ENCODE results near the gene WDTC1.
"Not testable (repeated sequence)": the region's sequence is repeated elsewhere in the genome, so short reads cannot be mapped to it uniquely, and the experiment has no call there.

The WDTC1 gene

DNA sequence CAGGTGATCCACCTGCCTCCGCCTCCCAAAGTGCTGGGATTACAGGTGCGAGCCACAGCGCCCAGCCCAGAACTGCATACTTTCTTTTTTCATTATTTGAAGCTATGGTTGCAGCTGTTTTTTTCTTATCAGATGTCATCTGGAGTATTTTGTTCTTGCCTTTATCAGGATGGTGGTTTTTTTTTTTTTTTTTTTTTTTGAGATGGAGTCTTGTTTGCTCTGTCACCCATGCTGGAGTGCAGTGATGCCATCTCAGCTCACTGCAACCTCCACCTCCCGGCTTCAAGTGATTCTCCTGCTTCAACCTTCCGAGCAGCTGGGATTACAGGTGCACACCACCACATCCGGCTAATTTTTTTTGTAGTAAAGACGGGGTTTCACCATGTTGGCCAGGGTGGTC, 51.4 kb downstream of the WDTC1 start:
- DNase-seq (ENCODE audit: low read depth, low spot score); H3K27me3 ChIP-seq (ENCODE audit: control insufficient read depth, insufficient read depth, low read length); H3K36me3 ChIP-seq (ENCODE audit: control insufficient read depth, insufficient read depth, low read length); H3K9me3 ChIP-seq (ENCODE audit: control insufficient read depth, insufficient read depth, low read length); H3K27ac ChIP-seq (ENCODE audit: low read length); H3K4me1 ChIP-seq (ENCODE audit: control insufficient read depth, insufficient read depth, low read length); H3K4me3 ChIP-seq (ENCODE audit: low read length): not testable (repeated sequence)
- no CpG with 5 or more reads among the region's 7 CpGs for WGBS (ENCODE audit: insufficient coverage, insufficient read length)

DNA sequence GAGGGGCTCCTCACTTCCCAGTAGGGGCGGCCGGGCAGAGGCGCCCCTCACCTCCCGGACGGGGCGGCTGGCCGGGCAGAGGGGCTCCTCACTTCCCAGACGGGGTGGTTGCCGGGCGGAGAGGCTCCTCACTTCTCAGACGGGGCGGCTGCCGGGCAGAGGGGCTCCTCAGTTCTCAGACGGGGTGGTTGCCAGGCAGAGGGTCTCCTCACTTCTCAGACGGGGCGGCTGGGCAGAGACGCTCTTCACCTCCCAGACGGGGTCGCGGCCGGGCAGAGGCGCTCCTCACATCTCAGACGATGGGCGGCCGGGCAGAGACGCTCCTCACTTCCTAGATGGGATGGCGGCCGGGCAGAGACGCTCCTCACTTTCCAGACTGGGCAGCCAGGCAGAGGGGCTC, 54.7 kb downstream of the WDTC1 start:
- H3K27me3 ChIP-seq (ENCODE audit: control insufficient read depth, insufficient read depth, low read length); H3K9me3 ChIP-seq (ENCODE audit: control insufficient read depth, insufficient read depth, low read length); DNase-seq (ENCODE audit: low read depth, low spot score); H3K4me3 ChIP-seq (ENCODE audit: low read length); H3K27ac ChIP-seq (ENCODE audit: low read length); H3K36me3 ChIP-seq (ENCODE audit: control insufficient read depth, insufficient read depth, low read length); H3K4me1 ChIP-seq (ENCODE audit: control insufficient read depth, insufficient read depth, low read length): not testable (repeated sequence)
- WGBS (ENCODE audit: insufficient coverage, insufficient read length), result no CpG with 5 or more reads among the region's 29 CpGs

GRCh38 chr1:27290581-27290980, 56.1 kb downstream of the WDTC1 start:
- Histone ChIP-seq H3K4me3 (ENCODE audit: low read length) (no peak overlapping the region), H3K27me3 (ENCODE audit: control insufficient read depth, insufficient read depth, low read length) (no peaks in the 10 kb centered on the region), H3K9me3 (ENCODE audit: control insufficient read depth, insufficient read depth, low read length) (no peaks in the 10 kb centered on the region), H3K36me3 (ENCODE audit: control insufficient read depth, insufficient read depth, low read length) (peaks cover 7% of the 10 kb centered on the region; the same call in 1 of the 2 replicates), H3K4me1 (ENCODE audit: control insufficient read depth, insufficient read depth, low read length) (no peaks in the 10 kb centered on the region), H3K27ac (ENCODE audit: low read length) (no peak overlapping the region)
- no CpG with 5 or more reads among the region's 3 CpGs for WGBS (ENCODE audit: insufficient coverage, insufficient read length)
- no peak for DNase-seq (ENCODE audit: low read depth, low spot score)

- no peak overlapping the region for H3K27ac ChIP-seq (ENCODE audit: low read length)
- no peaks in the 10 kb centered on the region for H3K4me1 ChIP-seq (ENCODE audit: control insufficient read depth, insufficient read depth, low read length)
- H3K4me3 ChIP-seq (ENCODE audit: low read length), result no peak overlapping the region
- H3K9me3 ChIP-seq (ENCODE audit: control insufficient read depth, insufficient read depth, low read length), result no peaks in the 10 kb centered on the region
- H3K27me3 ChIP-seq (ENCODE audit: control insufficient read depth, insufficient read depth, low read length), result no peaks in the 10 kb centered on the region
- peaks cover 7% of the 10 kb centered on the region; the same call in 1 of the 2 replicates for H3K36me3 ChIP-seq (ENCODE audit: control insufficient read depth, insufficient read depth, low read length)
- WGBS (ENCODE audit: insufficient coverage, insufficient read length), result no CpG with 5 or more reads among the region's 5 CpGs
- DNase-seq (ENCODE audit: low read depth, low spot score), result no peak
Observed at GRCh38 chr1:27292106-27292505, 57.7 kb downstream of the WDTC1 start.

DNA sequence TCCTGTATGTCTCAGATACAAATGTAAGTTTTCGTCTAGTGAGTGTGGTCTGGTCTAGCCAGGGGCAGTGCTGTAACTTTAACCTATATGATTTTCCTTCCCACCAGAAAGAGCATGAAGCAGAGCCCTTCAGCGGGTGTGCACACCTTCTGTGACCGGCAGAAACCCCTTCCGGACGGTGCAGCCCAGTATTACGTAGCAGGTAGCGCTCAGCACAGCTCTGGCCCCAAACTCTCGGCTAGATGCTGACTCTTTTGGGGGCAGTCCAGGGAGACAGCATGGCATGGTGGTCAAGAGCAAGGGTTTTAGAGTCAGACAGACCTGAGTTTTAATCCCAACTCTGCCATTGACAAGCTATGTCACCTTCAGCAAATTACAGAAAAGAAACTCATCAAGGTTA, 59.5 kb downstream of the WDTC1 start:
- Histone ChIP-seq H3K4me1 (ENCODE audit: control insufficient read depth, insufficient read depth, low read length) (no peaks in the 10 kb centered on the region; the same call in 1 of the 2 replicates), H3K4me3 (ENCODE audit: low read length) (no peak overlapping the region), H3K36me3 (ENCODE audit: control insufficient read depth, insufficient read depth, low read length) (no peaks in the 10 kb centered on the region), H3K27me3 (ENCODE audit: control insufficient read depth, insufficient read depth, low read length) (no peaks in the 10 kb centered on the region), H3K27ac (ENCODE audit: low read length) (no peak overlapping the region), H3K9me3 (ENCODE audit: control insufficient read depth, insufficient read depth, low read length) (no peaks in the 10 kb centered on the region)
- WGBS (ENCODE audit: insufficient coverage, insufficient read length), result no CpG with 5 or more reads among the region's 8 CpGs
- DNase-seq (ENCODE audit: low read depth, low spot score), result no peak

- H3K27ac ChIP-seq (ENCODE audit: low read length), result no peak overlapping the region
- no peaks in the 10 kb centered on the region for H3K36me3 ChIP-seq (ENCODE audit: control insufficient read depth, insufficient read depth, low read length)
- H3K9me3 ChIP-seq (ENCODE audit: control insufficient read depth, insufficient read depth, low read length), result no peaks in the 10 kb centered on the region
- peaks cover 1% of the 10 kb centered on the region for H3K4me1 ChIP-seq (ENCODE audit: control insufficient read depth, insufficient read depth, low read length)
- no CpG with 5 or more reads among the region's 10 CpGs for WGBS (ENCODE audit: insufficient coverage, insufficient read length)
- no peak overlapping the region for H3K4me3 ChIP-seq (ENCODE audit: low read length)
- no peaks in the 10 kb centered on the region for H3K27me3 ChIP-seq (ENCODE audit: control insufficient read depth, insufficient read depth, low read length)
- no peak for DNase-seq (ENCODE audit: low read depth, low spot score)
Observed at GRCh38 chr1:27296773-27297291, 62.4 kb downstream of the WDTC1 start.

- no peak overlapping the region for H3K27ac ChIP-seq (ENCODE audit: low read length)
- no peak overlapping the region for H3K4me3 ChIP-seq (ENCODE audit: low read length)
- no peaks in the 10 kb centered on the region for H3K36me3 ChIP-seq (ENCODE audit: control insufficient read depth, insufficient read depth, low read length)
- no CpG with 5 or more reads among the region's 3 CpGs for WGBS (ENCODE audit: insufficient coverage, insufficient read length)
- DNase-seq (ENCODE audit: low read depth, low spot score), result no peak
- H3K4me1 ChIP-seq (ENCODE audit: control insufficient read depth, insufficient read depth, low read length), result peaks cover 1% of the 10 kb centered on the region
- H3K27me3 ChIP-seq (ENCODE audit: control insufficient read depth, insufficient read depth, low read length), result no peaks in the 10 kb centered on the region
- H3K9me3 ChIP-seq (ENCODE audit: control insufficient read depth, insufficient read depth, low read length), result no peaks in the 10 kb centered on the region
Observed at GRCh38 chr1:27297903-27298302, 63.5 kb downstream of the WDTC1 start.

GRCh38 chr1:27298632-27299384, 64.4 kb downstream of the WDTC1 start:
- no peaks in the 10 kb centered on the region for H3K27me3 ChIP-seq (ENCODE audit: control insufficient read depth, insufficient read depth, low read length)
- H3K36me3 ChIP-seq (ENCODE audit: control insufficient read depth, insufficient read depth, low read length), result no peaks in the 10 kb centered on the region
- no peak for DNase-seq (ENCODE audit: low read depth, low spot score)
- no peak overlapping the region for H3K27ac ChIP-seq (ENCODE audit: low read length)
- peaks cover 1% of the 10 kb centered on the region for H3K4me1 ChIP-seq (ENCODE audit: control insufficient read depth, insufficient read depth, low read length)
- no CpG with 5 or more reads among the region's 8 CpGs for WGBS (ENCODE audit: insufficient coverage, insufficient read length)
- H3K4me3 ChIP-seq (ENCODE audit: low read length), result no peak overlapping the region
- no peaks in the 10 kb centered on the region for H3K9me3 ChIP-seq (ENCODE audit: control insufficient read depth, insufficient read depth, low read length)

DNA sequence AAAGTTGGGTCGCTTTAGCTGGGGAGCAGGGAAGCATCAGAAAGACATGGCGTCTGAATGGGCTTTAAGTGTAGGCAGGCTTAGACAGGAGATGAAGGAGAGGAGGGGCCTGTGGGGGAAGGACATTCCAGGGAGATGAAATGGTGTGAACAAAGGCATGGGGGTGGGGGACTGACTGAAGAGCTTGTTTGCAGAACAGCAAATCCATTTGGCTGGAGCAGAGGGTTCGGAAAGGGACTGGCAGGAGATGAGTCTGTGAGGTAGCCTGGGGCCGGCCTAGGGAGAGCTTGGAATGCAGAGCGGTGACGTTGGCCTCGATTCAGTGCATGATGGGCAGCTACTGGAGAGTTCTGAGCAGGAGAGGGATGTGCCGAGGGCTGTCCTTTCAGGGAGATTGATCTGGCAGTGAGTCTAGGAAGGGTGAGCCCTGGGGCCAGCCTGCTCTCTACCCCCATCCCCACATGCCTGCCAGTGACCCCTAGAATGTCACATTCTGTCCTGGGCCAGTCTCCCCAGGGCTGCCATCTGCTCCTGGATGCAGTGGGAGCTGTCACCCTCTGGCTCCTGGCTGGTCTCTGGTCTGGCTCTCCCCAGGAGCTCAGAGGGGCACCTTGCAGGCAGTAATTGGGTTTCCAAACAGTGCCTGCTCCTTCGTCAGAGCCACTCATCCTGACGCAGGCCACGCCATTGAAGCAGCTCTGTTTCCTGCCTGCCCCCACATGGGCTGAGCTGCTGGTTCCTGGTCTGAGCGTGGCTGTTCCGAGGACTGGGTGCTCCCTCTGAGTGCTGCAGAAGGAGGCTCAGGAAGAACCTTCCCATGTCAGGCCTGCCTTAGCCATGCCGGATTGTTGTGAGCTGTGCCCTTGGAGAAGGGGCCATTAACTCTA, 65.2 kb downstream of the WDTC1 start:
- Histone ChIP-seq H3K4me1 (ENCODE audit: control insufficient read depth, insufficient read depth, low read length) (peaks cover 1% of the 10 kb centered on the region), H3K27me3 (ENCODE audit: control insufficient read depth, insufficient read depth, low read length) (no peaks in the 10 kb centered on the region), H3K36me3 (ENCODE audit: control insufficient read depth, insufficient read depth, low read length) (no peaks in the 10 kb centered on the region), H3K27ac (ENCODE audit: low read length) (no peak overlapping the region), H3K4me3 (ENCODE audit: low read length) (no peak overlapping the region), H3K9me3 (ENCODE audit: control insufficient read depth, insufficient read depth, low read length) (no peaks in the 10 kb centered on the region)
- no CpG with 5 or more reads among the region's 14 CpGs for WGBS (ENCODE audit: insufficient coverage, insufficient read length)
- no peak for DNase-seq (ENCODE audit: low read depth, low spot score)

DNA sequence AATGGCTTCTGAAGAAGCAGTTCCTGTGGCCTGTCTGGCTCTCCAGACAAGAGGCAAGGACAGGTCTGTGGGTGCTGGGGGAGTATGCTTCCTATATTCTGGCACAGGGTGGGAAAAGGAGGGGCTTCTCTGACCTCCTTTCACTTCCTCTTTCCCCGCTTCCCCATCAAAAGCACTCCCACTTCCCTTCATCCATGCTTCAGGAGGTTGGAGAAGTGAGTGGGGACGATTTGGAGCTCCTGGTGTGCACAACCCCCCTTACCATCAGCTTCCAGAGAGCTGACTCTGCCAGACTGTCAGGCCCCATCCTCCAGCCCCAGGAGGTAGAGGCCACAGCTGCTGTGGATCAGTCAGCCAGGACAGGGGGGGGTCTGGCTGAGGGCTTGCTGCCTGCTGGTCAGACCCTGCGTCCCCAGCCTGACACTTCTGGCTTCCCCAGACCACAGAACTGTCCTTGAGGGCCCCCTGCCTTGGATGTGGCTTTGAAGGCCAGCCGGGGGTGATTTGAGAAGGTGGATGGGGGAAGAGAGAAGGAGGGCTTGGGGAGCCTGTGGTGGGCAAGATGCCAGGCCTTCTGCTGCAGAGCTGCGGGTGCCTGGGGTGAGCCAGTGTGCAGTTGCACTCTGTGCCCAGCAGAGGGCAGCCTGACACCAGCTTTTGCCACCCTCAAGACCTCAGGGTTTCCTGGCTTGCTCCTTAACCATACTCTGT, 66.1 kb downstream of the WDTC1 start:
- H3K27ac ChIP-seq (ENCODE audit: low read length), result no peak overlapping the region
- H3K9me3 ChIP-seq (ENCODE audit: control insufficient read depth, insufficient read depth, low read length), result no peaks in the 10 kb centered on the region
- DNase-seq (ENCODE audit: low read depth, low spot score), result no peak
- no peaks in the 10 kb centered on the region for H3K27me3 ChIP-seq (ENCODE audit: control insufficient read depth, insufficient read depth, low read length)
- no peaks in the 10 kb centered on the region for H3K36me3 ChIP-seq (ENCODE audit: control insufficient read depth, insufficient read depth, low read length)
- WGBS (ENCODE audit: insufficient coverage, insufficient read length), result no CpG with 5 or more reads among the region's 5 CpGs
- peaks cover 1% of the 10 kb centered on the region for H3K4me1 ChIP-seq (ENCODE audit: control insufficient read depth, insufficient read depth, low read length)
- H3K4me3 ChIP-seq (ENCODE audit: low read length), result no peak overlapping the region

Data from iPS DF 6.9 (cell line).